ENCODE data around the gene HBA1. TPM values are rescaled to one million over a fixed set of nuclear protein-coding genes. Genes with fewer than 3 reads are reported as not detected.
"Not testable (repeated sequence)": the region's sequence is repeated elsewhere in the genome, so short reads cannot be mapped to it uniquely, and the experiment has no call there.

Gene HBA1
- total and polyA plus RNA-seq, 2 of the 8 experiments (the other 6 are each of a cell fraction or from before 2014, with no cell fraction given) = 2.3 TPM

GRCh38 chr16:160242-160641 lies 16.2 kb upstream of the HBA1 start:
- 73% methylated on average over 12 of the region's 20 CpGs; no CpG with 5 or more reads in 1 of the 2 experiments for WGBS, 2 experiments (ENCODE audit: extremely low coverage in 1 of 2, insufficient coverage in 1 of 2, insufficient read length in 1 of 2, insufficient replicate concordance in 2 of 2, low coverage in 1 of 2, low lambda C conversion rate in 2 of 2, missing lambda C conversion rate in 1 of 2)
- H3K9ac ChIP-seq (replicated peaks in 1 of 4; ENCODE audit: extremely low read depth in 1 of 4, low read depth in 3 of 4, low read length in 3 of 4); H2BK12ac ChIP-seq (ENCODE audit: low read depth, low read length); H2BK20ac ChIP-seq (ENCODE audit: low read length); H2AK5ac ChIP-seq (ENCODE audit: low read depth, low read length); H3K27ac ChIP-seq (ENCODE audit: low read depth, low read length); H4K5ac ChIP-seq (ENCODE audit: insufficient read length, low read depth, low read length); H4K20me1 ChIP-seq (replicated peaks in 1 of 2; ENCODE audit: control insufficient read depth in 1 of 2, insufficient read depth in 2 of 2, low read length in 2 of 2); H4K91ac ChIP-seq (replicated peaks; ENCODE audit: insufficient read length, low read length); H3K79me1 ChIP-seq (ENCODE audit: low read depth, low read length); FAIRE-seq; H3K4me3 ChIP-seq (ENCODE audit: extremely low read depth in 1 of 4, insufficient read depth in 2 of 4, low read depth in 3 of 4, low read length in 4 of 4); H3K56ac ChIP-seq (replicated peaks; ENCODE audit: insufficient read length, low read depth, low read length); H2BK5ac ChIP-seq (ENCODE audit: low read depth, low read length); H3K4me2 ChIP-seq (ENCODE audit: insufficient read depth in 1 of 2, low read depth in 2 of 2, low read length in 2 of 2); H3K23ac ChIP-seq (ENCODE audit: insufficient read length); H2BK15ac ChIP-seq (ENCODE audit: low read length); POLR2A ChIA-PET (ENCODE audit: partially characterized antibody); H3K4me1 ChIP-seq (replicated peaks in 1 of 4; ENCODE audit: control insufficient read depth in 3 of 4, insufficient read depth in 4 of 4, low read length in 3 of 4); H3K18ac ChIP-seq (ENCODE audit: extremely low read depth, low read length); H3K14ac ChIP-seq (ENCODE audit: insufficient read length); H3K36me3 ChIP-seq (ENCODE audit: control insufficient read depth in 2 of 4, insufficient read depth in 4 of 4, low read length in 3 of 4); H2AFZ ChIP-seq (ENCODE audit: low read length); H3K9me3 ChIP-seq (ENCODE audit: insufficient read depth in 2 of 2, low read depth in 1 of 2, low read length in 1 of 2); H4K8ac ChIP-seq (ENCODE audit: extremely low read depth, insufficient read depth, low read length); H2BK120ac ChIP-seq (replicated peaks; ENCODE audit: low read depth, low read length); H3K4ac ChIP-seq (replicated peaks; ENCODE audit: insufficient read length, low read depth, low read length); H3K23me2 ChIP-seq (ENCODE audit: low read depth, low read length); DNase-seq (ENCODE audit: low read depth in 1 of 2, low spot score in 2 of 2); H3K79me2 ChIP-seq (ENCODE audit: control insufficient read depth in 1 of 2, insufficient read depth in 2 of 2, low read length in 2 of 2): not testable (repeated sequence)
- H3K27me3 ChIP-seq (replicated peaks in 1 of 4; ENCODE audit: control insufficient read depth in 3 of 4, extremely low read depth in 1 of 4, insufficient read depth in 3 of 4, low read length in 3 of 4) = peaks cover 3 to 27% (median 23%) of the 10 kb centered on the region in 4 experiments
- CTCF ChIA-PET (ENCODE audit: partially characterized antibody) = interaction anchor here (1.6 kb wide), 1 partner anchor 21 kb away, joined by 3 read pairs; no protein-coding TSS in a partner anchor
